NCI-H2171 (cell line): ENCODE data around the gene CDK2AP2.

Experiments used
- DNase-seq: peaks from one replicate; lab custom pipeline; 2025; lab: John Stamatoyannopoulos, UW

CDK2AP2 gene

DNA sequence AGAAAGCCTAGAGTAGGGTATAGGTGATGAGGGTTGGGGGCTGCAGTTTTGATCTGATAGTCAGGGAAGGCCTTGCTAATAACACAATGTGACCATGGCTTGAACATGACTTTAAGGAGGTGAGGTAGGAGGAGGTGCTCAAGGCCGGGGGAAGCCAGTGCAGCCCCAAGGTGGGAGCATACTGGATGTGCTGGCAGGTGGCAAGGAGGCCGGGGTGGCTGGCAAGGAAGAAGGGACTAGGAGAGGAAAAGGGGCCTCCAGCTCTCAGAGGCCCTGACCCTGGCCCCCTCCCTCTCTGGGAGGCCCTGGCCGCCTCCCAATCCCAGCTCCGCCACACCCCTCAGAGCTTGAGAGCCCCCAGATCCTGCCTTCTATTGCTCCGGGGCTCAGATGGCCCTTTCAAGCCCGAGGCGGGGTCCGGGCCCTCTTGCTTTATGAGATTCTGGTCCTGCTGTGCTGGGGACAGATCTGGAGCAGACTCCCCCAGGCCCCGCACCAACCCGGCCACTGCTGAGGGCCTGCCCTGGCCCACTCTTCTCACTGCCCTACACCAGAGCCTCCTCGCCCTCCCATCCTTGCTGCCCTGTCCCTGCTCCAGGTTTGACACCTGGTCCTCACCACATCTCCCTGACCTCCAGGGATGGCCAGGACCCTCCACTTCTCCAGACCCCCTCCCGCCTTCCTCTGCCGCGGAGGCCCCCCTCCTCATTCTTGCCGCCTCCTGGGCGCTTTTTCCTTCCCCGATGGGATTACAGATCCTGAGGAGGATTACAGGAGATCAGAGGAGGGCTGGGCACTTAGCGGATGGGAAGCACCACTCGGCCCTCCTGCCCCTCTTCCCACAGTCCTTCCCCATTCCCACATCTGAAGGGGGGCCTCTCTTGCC is 4.6 kb downstream of the CDK2AP2 start:
- DNase-seq: no peak

DNA sequence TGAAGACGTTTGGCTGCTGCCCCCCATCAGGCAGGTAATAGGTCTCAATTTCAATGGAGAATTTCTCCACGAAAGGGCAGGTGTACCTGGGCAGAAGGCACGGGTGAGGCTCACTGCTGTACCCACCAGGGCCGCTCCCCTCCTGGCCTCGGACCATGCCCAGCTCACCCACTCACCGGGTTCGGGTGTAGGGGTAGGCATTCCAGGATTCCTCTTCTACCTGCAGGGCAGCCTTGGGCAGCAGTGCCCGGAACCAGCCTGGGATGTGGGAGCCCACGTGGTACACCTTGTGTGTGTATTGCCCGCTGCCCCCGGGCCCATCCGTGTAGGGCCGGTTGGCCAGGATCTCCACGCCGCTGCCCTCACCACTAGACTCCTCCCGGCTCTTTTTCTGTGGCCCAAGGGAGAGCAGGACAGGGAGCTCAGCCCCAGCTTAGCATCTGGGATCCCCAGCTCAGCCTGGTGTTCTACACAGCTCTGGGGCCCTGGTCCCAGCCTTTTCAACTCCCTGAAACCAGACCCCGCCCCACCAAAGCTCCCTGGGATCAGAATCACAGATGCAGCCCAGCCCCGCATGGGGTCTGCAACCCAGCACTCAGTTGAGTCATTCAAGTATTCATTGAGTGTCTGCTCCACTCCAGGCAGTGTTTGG is 5.5 kb downstream of the CDK2AP2 start:
- no peak for DNase-seq

DNA sequence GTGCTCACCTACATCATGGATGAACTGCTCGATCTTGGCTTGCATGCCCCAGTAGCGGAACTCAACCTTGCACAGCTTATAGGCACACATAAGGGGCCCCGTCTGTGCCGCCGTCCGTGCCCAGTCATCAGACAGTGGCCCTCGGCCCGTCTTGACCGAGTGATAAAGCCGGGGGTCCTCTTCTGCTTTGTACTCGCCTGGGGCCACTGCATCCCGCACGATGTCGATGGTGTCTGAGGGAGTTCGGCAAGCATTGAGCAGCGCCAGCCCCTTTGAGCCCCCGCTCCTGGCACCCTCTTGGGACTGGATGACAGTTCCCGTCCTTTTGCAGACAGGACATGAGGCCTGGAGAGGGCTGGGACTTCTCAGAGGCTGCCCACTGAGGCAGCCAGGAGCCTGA is 6.1 kb downstream of the CDK2AP2 start:
- DNase-seq: no peak

GRCh38 chr11:67500831-67501715 is 6.9 kb downstream of the CDK2AP2 start:
- DNase-seq: no peak

GRCh38 chr11:67500484-67500821 is 7.5 kb downstream of the CDK2AP2 start:
- DNase-seq: no peak

GRCh38 chr11:67499808-67500483 is 8.0 kb downstream of the CDK2AP2 start:
- DNase-seq: no peak

- no peak for DNase-seq
These were observed 9.4 kb downstream of the CDK2AP2 start for GRCh38 chr11:67498544-67498972.

DNA sequence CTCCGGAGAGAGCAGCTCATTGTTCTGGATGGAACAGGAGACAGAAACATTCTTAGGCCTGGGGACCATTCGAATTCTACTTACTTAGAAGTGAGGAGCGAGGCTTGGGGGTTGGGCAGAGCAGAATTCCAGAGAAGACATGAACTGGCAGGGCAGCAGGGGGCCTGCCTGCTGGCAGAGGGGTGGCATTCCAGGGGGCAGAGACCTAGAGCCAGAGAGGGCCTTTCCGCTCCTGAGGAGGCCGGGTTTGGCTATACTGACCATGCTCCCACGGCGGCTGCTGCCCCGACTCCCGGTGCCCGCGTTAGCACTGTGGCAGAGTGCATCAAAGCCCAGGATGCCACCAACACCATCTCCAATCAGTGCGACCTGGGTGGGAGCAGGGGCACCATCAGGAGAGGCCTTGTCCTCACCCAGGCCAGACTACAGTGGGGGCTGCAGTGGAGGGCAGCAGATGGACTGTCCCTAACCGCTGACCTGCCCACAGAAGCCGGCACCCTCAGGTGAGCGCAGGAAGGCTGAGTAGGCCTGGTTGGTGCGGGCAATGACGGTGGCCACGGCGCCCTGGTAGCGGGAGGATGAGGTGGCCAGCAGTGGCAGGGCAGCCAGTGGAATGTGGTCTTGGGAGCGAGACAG is 10.2 kb downstream of the CDK2AP2 start:
- DNase-seq: no peak

DNA sequence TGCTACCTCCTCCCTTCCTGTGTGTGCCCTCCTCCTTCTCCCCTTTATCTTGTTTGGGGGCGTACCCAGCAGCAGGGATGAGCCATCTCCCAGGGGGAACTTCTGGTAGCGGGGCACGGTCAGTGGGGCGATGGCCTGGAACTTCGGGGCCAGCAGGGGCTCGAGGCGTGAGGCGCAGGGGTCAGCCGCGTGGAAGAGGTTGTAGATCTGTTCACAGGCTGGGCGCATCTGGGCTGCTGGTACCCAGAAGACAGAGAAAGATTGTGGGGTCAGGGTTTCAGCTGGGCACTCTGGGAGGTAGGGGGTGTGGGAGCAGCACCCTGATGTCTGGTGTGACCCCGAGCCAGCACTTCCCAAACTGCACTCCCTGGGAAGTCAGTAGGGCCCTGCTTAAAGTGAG is 11.8 kb downstream of the CDK2AP2 start:
- DNase-seq: no peak

DNA sequence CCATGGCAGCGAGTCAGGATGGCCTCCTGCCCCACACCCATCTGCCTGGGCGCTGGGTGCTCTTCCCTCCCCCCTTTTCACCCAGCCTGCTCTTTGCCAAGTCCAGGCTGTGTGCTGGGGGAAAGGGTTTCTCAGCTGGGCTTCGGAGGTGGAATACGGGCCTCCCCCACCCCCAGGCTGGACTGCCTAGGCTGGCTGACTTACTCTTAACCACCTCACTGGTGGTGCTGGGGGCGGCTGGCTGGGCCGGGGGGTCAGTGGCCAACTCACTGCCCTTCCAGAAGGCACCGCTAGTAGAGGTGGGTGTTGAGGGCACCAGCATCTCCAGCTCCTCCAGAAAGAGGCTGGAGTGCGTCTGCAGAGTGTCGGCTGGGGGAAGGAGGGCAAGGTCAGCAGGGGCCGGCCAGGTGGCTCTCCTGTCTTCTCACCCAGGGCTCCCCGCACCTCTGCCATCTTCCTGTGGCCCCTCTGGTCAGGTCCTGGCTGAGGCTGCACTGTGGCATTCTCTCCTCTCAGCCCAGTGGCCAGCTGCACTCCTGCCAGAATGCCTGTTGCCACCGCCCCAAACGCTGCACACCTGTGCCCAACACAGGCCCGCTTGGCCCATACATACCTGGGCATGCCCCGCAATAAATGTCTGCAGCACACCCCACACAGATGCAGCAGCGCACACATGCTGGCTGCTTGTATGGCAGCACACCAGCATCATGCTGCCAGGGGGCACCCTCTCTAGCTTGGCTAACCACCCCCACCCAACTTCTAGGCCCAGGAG is 12.5 kb downstream of the CDK2AP2 start:
- DNase-seq: no peak

DNA sequence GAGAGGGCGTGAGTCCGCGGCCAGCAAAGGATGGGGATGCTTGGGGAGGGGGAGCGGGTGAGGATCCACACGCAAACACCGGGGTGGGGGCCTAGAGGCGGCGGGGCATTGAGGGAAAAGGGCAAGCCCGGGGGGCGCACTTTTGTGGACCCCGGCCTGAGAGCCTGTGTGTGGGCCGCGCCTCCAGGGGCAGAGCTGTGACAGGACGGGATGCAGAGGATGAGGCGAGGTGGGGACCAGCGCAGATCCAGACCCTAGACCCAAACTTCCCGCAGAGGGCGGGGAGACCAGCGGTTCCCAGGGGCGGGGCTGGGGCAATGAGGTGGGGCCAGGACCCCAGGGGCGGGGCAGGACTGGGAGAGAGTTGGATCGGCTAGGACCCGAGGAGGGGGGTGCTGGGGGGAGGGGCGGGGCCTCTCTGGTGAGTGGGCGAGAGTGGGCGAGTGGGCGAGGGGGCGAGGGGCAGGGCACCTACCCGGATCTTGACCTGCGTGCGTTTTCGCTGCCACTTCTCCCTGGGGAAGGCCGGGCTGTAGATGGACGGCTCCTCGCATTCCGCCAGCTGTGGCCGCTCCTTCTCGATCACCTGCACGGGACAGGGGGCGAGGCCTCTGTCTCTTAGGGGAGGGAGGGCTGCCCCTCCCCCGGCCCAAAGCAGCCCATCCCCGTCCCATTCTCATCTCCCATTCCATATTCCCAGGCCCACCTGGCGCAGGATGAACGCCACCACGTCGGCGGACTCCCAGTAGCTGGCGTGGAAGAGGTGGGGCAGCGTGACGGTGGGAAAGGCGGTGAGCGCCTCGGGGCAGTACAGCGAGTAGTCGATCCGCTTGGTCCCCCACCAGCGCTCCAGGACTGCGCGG is 13.4 kb downstream of the CDK2AP2 start:
- no peak for DNase-seq

- no peak for DNase-seq
These were observed 14.2 kb downstream of the CDK2AP2 start for GRCh38 chr11:67493548-67494370.

GRCh38 chr11:67492801-67493547 is 15.0 kb downstream of the CDK2AP2 start:
- no peak for DNase-seq

GRCh38 chr11:67492069-67492727 is 15.8 kb downstream of the CDK2AP2 start:
- DNase-seq: no peak

DNA sequence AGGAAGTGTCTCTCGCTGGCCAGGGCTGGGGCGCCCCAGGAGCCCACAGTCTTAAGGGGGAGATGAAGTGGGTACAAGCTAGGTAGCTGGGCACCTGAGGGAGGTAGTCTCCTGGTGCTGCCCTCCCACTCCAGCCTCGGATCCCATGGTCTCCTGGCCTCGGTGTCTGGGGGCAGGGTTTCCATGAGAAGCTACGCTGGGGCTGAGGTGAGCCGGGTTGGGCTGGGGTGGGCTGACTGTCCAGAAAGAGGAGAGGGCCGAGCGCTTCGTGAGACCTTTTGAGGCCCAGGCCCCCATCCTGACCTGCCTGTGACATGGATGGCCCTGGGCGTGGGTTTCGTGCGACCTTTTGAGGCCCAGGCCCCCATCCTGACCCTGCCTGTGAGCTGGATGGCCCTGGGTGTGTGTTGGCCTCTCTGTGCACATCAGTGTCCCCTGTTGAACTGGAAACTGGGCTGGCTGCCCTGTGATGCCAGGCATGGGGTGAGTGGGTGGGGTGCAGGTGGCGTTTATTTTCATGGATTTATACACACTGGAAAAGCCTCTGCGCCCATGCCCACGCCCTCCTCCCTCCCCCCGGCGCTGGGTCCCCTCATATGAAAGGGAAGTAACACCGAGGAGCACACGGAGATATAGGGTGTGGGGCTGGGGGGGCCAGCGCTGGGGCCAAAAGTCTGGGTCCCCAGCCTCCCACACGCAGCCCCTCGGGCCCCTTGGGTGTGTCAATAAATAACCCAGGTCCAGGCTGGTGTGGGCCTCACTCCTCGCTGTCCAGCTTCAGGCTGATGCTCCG is 16.5 kb downstream of the CDK2AP2 start:
- DNase-seq: no peak

DNA sequence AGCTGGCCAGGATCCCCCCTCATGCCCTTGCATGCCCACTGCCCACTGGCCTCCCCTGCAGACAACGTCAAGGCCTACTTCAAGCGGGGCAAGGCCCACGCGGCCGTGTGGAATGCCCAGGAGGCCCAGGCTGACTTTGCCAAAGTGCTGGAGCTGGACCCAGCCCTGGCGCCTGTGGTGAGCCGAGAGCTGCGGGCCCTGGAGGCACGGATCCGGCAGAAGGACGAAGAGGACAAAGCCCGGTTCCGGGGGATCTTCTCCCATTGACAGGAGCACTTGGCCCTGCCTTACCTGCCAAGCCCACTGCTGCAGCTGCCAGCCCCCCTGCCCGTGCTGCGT is 17.3 kb downstream of the CDK2AP2 start:
- no peak for DNase-seq
